ENCODE data around the gene PRPF4. TPM values are rescaled to one million over a fixed set of nuclear protein-coding genes. Genes with fewer than 3 reads are reported as not detected.

PRPF4 gene
- total RNA-seq, 1 experiment from 2014 or later = 74.3 TPM

Other genes with a start within 250 kb of the PRPF4 start
- gene ZFP37, start 218.9 kb upstream of the PRPF4 start, total RNA-seq (2014; rRNA removed; shearing (Covaris generic)) = 9.4 and 10.1 TPM in 2 replicates
- 21.6 and 23.0 TPM in 2 replicates for gene SLC31A2, start 124.7 kb upstream of the PRPF4 start, total RNA-seq (2014; rRNA removed; shearing (Covaris generic))
- gene FKBP15, start 54.4 kb upstream of the PRPF4 start, total RNA-seq (2014; rRNA removed; shearing (Covaris generic)) = 22.2 and 26.3 TPM in 2 replicates
- 28.3 and 28.5 TPM in 2 replicates for gene SLC31A1, start 54.1 kb upstream of the PRPF4 start, total RNA-seq (2014; rRNA removed; shearing (Covaris generic))
- 76.2 and 82.6 TPM in 2 replicates for gene CDC26, start 86 bp upstream of the PRPF4 start, total RNA-seq (2014; rRNA removed; shearing (Covaris generic))
- 0.05 TPM in 1 of 2 replicates, not detected in the other for gene RNF183, start 27.7 kb downstream of the PRPF4 start, total RNA-seq (2014; rRNA removed; shearing (Covaris generic))
- 0.77 and 0.79 TPM in 2 replicates for gene WDR31, start 64.6 kb downstream of the PRPF4 start, total RNA-seq (2014; rRNA removed; shearing (Covaris generic))
- gene BSPRY, start 73.9 kb downstream of the PRPF4 start, total RNA-seq (2014; rRNA removed; shearing (Covaris generic)) = 0.10 and 0.15 TPM in 2 replicates
- 3.8 and 4.6 TPM in 2 replicates for gene HDHD3, start 101.3 kb downstream of the PRPF4 start, total RNA-seq (2014; rRNA removed; shearing (Covaris generic))
- 9.0 and 13.3 TPM in 2 replicates for gene ALAD, start 125.6 kb downstream of the PRPF4 start, total RNA-seq (2014; rRNA removed; shearing (Covaris generic))
- gene POLE3, start 135.0 kb downstream of the PRPF4 start, total RNA-seq (2014; rRNA removed; shearing (Covaris generic)) = 152 and 157 TPM in 2 replicates
- 0.69 and 0.96 TPM in 2 replicates for gene C9orf43, start 135.1 kb downstream of the PRPF4 start, total RNA-seq (2014; rRNA removed; shearing (Covaris generic))
- gene RGS3, start 188.1 kb downstream of the PRPF4 start, total RNA-seq (2014; rRNA removed; shearing (Covaris generic)) = 35.8 and 36.7 TPM in 2 replicates

Data from SJCRH30 (cell line).